Stimulated activated CD4-positive, alpha-beta T cell treated with anti-CD3 and anti-CD28 coated beads, TNF-alpha, amount 100 ng/mL, for 1 hour (primary cell): ENCODE data around the gene HLX.

ENCODE experiments used
- DNase-seq, 3 donors: peaks; one replicate each; pipeline ENCODE4 v3.0.0-alpha.2; 2020; ENCODE audit warnings: low read depth in 3 of 3, low spot score in 1 of 3

Gene HLX

DNA sequence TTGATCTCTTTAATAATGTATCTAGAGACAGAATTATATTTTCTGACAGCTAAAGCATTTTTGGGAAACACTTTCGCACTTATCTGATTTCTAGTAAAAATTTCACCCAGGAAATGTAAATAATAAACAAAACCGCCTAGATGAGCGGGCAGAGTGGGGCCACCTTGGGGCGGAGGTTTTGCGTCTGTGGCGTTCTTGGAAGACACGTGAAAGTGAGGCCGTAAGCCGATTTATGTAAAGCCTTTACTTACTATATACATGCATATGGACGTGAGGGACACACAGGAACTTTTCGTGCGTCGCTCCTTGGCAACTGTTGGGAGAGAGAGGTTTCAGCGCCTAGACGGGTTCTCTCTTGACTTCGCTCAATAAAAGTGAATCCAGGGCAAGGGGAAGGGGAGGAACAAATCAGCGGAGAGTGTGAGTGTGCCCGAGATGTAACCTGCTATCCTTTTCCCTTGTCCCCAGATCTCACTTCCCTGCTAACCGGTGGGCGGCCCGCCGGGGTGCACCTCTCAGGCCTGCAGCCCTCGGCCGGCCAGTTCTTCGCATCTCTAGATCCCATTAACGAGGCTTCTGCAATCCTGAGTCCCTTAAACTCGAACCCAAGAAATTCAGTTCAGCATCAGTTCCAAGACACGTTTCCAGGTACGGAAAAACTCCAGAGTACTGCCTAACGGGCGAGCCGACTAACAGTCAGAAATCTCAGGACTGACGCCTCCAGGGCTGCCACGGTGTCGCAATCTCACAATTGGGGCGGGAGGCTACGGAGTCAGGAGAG is 1.7 kb downstream of the HLX start:
- no peak for DNase-seq

DNA sequence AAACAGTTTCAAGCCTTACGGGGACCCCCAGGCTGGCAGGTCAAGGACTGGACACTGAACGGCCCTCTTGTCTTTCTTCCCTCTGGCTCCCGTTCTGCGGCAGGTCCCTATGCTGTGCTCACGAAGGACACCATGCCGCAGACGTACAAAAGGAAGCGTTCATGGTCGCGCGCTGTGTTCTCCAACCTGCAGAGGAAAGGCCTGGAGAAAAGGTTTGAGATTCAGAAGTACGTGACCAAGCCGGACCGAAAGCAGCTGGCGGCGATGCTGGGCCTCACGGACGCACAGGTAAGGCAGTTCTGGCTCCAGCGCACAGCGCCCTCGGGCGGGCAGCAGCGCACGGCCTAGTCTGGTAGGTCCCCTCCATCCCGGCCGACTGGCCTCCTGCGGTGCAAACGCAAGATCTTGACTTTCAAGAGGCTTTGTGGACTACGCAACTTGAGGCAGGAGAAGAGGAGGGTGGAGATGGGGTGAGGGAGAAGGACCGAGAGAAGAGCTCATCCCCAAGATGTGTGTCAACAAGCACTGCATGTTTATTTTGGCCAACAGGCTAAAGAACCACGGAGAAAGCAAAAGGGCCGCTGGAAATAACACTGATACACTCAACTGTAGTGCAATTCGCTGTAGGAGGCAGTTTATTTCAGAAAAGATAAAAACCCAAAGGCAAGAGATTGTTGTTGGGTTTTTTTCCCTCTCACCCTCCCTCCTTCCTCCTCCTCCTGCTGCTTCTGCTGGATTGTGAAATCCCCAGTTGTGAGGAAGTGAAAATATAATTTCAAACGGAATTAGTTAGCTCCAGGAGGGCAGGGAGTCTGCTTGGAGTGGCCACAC is 3.0 kb downstream of the HLX start:
- DNase-seq, result no peak

DNA sequence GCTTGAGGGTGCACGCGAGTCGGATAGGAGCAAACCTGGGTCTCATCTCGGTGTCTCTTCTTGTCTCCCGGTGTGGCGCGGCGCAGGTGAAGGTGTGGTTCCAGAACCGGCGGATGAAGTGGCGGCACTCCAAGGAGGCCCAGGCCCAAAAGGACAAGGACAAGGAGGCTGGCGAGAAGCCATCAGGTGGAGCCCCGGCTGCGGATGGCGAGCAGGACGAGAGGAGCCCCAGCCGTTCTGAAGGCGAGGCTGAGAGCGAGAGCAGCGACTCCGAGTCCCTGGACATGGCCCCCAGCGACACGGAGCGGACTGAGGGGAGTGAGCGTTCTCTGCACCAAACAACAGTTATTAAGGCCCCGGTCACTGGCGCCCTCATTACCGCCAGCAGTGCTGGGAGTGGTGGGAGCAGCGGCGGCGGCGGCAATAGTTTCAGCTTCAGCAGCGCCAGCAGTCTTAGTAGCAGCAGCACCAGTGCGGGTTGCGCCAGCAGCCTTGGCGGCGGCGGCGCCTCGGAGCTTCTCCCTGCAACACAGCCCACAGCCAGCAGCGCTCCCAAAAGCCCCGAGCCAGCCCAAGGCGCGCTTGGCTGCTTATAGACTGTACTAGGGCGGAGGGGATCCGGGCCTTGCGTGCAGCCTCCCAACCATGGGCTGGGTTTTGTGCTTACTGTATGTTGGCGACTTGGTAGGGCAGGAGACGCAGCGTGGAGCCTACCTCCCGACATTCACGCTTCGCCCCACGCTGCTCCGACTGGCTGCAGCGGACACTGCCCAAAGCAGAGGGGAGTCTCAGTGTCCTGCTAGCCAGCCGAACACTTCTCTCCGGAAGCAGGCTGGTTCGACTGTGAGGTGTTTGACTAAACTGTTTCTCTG is 5.1 kb downstream of the HLX start:
- no peak for DNase-seq

DNA sequence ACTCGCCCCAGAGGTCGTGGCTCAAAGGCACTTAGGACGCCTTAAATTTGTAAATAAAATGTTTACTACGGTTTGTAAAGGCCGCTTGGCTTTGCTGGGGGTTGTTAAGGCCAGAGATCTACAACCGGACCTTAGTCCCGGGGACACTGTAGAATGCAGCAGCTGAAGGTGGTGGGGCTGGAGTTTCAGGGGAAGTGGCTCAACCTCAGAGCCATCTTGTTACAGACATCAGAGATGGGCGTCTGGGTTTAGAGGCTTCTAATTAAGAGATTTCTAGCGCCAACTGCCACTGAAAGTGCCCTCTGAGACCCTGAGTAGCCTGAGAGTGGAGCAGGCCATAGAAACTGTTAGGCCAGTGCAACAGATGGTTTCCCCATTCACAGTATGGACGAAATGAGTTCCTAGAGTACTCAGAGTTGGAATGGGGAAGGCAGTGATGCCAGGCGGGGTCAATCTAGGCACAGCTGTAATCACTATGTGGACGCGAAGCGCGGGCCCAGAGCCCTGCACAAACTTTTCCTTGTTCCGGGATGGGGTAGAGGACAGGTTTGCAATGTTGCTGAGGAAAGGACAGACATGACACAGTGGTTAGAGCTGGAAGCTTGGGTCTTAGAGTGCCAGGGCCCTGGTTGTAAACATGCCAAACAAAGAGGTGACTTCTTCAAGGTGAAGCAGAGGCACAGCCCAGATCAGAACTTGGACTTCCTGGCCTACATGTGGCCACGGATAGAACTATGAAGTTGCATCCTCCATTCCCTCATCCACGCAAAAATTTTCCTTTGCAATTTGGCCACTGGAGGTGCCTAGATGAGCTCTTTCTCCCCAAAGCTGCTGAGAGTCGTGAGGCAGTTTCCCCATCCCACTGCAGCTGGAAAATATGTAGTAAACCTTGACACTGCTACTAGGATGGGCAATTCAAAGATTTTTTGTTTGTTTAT is 6.0 kb downstream of the HLX start:
- no peak for DNase-seq

DNA sequence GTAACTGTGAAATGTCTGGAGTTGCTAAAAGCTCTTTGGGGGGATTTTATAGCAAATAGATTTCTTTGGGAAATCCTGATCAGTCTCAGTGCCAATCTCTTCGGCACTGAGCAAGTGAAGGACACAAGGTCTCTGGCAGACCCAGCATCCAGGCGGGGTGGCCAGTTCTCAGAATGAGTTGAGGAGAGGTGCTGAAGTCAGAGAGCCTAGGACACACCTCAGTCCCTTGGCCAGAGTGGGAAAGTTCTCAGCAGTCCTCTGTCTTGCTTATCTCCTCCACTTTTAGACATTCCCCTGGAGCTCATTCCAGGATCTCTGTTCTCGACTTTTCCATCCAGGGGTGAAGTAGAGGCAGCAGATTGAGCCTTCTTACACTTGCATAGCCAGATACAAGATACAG is 6.7 kb downstream of the HLX start:
- DNase-seq, result no peak

DNA sequence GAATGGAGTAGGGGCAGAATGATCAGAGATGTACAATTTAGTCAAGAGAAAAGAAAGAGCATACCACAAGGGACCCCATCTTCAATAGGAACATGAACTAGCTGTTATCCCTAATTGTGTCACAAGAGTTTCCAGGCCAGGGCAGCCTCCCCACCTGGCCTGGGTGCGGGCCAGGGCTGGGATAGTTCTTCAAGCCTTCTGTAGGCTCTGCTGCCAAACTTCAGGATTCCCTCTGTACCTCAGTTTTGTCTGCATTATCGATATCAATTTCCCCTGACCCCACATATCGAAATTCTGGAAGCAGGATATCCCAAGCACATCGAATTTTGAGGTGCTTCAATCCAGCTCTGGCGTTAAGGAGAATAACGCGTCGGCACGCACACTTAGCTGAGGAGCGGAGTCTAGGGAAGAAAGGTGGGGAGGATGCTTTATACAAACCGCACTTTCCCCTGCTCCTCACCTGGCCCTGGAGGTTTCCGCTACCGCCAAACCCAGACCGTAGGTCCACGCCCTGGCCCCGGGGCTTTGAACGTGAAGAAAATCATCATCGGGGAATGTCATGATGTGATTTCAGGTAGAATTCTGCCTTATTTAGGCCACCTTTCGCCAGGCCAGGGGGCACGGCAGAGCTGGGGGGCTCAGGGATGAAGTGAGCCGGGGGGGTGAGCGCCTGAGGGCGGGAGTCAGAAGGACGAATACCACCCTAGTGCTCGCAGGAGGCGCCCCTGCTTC is 7.4 kb downstream of the HLX start:
- no peak for DNase-seq

DNA sequence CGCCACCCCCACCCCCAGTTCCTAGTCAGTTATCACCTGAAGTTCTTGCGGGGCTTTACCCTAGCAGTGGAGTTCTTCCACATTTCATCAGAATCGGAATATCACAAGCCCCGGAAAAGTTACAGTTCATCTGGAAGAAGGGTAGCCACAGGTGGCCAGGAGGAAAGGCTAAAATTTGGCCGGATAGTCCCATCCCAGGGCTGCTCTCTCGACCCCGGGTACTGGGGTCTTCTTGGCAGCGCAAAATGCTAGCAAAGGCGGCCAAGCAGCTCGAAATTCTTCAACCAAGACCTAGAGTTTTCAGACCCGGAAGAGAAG is 7.9 kb downstream of the HLX start:
- DNase-seq, result no peak

DNA sequence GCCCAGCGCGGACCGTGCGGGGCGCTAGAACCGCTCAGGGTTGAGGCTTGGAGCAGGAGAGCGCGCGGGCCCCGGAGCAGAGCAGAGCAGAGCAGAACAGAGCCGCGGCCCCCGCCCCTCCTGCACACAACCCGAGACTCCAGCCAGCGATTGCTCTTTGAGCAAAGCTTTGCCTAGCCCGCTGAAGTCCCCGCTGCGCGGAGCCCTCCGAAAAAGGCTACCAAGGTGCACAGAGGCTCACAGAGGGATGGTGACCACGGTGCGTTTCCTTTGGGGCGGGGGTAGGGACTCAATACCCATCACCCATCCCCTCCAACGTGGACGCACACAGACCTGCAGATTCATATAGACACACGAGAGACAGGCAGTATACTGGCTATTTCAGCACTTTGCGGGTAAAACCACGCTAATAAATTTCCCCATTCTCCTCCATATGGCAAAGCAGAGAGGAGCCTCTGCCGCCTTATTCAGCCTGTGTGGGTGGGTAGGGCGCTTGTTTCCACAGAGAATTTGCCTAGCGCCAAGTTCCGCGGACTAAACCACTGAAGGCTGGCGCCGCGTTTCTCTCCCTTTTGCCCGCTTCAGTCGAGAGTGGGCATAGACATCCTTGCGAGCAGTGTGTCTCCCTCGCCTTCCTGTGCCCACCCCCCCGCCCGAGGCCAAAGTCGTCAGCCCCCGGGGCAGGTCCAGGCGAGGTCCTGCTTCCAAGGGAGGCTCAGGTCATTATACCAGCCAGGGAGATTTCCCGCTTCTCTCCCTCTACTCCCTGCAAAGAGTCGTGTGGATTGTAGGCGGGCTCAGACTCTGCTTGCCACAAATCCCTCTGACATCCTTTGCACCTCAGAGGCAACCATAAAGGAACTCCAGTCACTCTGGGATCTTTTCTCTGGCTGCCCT is 8.5 kb downstream of the HLX start:
- DNase-seq, result no peak

DNA sequence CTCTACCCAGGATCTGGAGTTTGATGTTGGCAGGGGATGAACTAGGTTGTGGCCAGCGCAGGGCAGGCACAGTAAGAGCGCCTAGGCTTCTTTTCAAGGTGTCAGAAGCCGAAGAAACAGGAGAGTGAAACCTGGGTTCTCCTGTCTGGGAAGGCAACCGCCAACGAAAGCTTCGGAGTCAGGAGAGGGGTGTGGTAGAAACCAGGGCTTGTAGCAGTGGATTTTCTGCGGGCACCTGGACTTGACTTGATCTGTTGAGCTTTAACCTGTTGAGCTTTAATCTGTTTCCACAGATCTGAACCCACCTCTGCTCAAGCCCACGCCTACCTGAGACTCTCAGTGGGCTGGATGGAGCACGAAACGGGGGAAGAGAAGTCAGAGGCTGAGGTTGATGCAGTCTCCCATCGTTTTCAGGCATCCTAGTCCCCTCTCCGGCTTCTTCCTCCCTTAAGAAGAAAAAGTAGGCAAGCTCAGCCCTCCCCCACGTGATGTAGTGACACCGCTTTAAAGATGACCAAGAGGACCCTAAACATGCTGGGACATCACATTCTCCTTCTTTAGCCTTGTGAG is 9.3 kb downstream of the HLX start:
- DNase-seq, result no peak

DNA sequence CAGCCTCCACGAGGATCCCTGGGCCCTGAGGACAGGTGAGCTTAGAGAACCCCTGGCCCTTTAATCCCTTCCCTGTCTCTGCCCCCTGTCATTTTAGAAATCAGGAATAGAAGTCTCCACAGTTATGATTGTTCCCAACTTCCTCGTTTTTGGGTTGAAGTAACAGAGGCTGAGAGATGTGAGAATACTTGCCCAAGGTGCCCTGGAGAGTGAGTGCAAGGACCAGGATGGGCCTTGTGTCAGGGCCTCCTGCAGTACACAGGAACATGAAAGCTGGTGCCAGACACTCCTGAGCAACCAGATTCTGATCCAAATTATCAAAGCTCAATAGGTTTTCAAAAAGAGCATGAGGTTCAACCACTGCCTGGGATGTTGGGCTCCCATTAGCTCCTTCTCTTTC is 10.1 kb downstream of the HLX start:
- DNase-seq, result no peak

DNA sequence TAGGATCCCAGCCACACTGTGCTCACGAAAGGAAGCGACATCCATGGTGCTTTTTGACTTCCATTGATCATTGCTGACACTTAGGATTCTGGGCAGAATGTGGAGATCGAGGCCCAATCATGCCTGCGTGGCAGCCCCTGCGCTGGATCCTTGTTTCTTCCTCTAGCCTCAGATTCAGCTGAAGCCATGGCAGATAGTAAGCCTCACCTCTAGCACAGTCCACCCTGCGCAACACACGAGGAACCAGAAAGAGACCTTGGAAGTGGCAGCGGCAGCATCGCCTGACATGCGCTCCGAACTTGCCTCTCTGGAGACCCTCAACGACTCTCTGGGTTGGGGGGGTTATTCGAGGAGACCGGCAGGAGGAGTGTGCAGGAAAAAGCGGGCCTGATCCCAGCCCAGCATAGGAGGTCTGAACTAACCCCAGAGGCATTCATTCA is 10.6 kb downstream of the HLX start:
- DNase-seq, result no peak

DNA sequence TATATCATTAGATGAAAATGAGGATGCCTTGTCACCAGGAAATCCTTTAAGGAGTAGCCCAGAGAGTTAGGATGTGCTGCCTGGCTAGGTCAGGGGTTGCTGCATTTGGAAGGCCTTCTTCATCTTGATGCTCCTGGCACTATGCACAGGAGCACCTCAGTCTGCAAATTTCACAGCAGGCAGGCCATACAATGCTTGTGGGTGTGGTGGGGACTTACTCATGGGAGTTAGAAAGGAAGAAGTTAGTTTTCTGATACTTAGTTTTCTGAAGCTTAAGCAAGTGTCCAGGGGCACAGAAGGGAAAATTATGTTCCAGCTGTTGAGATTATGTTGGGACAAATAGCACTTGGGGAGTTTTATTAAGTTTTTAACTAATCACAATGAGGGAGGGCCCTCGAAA is 11.4 kb downstream of the HLX start:
- DNase-seq, result no peak

DNA sequence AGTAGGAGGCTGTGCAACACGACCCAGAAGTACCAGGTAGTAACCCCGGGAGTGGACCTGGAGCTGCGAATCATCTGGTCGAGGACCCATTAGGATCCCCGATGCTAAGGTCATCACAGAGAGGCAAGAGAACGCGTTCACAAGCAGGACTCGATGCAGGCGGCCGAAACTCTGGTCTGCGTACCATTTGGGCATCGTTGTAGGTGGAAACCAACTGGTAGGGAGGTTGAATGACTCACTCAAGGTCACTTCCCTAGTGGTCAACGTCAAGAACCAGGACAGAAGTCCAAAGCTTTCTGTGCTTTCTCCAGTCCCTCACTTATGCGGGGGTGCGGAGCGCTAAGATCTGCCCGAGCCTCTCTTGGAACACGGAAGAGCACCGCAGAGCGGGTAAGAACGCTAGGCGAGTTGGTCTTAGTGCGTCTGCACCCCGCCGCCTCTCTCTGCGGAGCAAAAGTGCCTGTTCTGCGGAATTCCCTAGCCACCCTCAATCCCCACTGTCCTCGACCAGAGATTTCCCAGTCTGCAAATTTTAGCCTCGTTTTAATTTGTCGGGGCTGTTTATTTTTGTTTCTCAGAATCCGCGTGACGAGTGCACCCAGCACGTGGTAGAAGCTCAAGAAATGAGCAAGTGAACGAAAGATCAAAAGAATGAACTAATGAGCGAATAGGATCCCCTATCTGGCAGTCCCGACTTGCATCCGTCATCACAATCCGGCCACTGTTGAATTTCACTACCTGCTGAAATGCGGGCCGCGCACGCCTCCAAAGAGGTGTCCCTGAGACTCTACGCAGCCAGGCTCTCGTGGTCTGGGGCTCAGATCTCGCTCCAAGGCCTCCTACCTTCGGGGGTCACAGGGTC is 12.2 kb downstream of the HLX start:
- DNase-seq, result no peak

DNA sequence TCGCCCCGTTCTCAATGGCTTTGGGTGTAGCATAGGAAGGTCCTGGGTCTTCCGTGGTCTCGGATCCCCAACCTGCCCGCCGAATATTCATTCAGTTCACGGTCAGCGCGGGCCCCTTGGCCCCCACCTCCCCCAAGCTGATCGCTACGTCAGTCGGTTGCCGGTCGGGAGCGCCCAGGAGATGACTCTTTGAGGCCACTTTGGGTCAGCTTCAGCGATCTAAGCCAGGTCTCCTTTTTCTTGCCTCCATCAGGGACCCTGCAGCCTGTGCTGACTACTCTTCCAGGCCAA is 12.8 kb downstream of the HLX start:
- DNase-seq, result no peak

DNA sequence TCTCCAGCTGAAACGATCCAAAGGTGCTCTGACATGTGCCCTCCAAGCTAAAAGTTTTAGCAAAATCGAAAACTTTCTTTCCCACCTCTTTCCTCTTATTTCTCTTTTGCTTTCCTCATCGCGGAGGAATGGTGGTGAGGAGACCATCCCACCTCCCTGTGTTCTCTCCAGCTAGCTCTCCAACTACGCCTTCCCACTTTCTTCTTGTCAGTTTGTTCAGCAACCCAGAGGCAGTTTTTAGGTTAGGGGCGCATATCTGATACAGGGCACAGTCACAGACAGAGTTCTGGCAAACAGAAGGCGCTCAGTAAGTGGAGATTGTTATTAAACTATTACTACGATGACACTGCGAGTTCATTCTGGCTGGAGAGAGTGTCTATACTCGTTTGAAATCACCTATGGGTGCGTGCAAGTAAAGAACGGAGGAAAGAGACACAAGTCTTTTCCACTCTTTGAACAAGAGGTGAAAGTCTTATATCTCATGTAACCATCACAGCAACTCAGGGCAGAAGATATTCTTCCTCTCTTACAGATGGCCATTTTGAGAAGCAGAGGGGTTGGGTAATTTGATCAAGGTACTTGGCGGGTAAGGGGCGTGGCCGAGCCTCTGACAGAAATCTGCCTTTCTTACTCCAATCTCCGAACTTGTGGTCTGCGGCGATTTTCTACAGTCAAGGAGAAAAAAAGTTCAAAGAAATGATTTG is 13.9 kb downstream of the HLX start:
- DNase-seq, result no peak

DNA sequence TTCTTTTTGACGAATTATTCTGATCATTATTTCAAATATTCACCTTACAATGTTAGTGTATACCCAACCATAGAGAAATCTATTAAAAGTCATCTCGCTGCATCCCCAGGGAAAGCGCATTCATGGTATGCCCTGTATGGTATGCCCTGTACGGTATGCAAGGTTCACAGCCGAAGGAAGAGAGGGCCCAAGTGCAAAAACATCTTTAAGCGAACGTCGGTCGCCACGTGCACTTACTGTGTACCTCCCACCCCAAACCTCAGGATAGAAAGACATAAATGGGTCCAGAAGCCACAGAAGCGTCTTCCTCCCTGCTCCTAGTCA is 14.4 kb downstream of the HLX start:
- DNase-seq, result no peak
